ENCODE measurements around the gene DCAF8.

Gene DCAF8

GRCh38 chr1:160197231-160197630 is 65.1 kb downstream of the DCAF8 start:
- no peak for DNase-seq

DNA sequence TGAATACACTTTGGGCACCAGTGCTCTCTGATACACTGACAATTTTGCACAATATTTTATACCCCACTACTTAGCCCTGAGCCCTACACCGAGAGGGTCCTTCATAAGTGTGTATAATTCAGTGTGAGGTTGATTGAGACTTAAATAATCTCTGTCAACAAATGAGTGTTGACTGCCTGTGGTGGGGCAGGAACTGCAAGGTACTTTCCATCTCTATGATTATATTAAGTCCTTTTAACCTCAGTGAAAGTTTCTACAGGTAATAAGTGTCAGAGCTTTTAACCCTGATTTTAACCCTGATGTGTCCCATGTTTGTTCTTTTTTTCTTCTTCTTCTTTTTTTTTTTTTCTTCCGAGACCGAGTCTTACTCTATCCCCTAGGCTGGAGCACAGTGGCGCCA is 66.2 kb downstream of the DCAF8 start:
- DNase-seq, result no peak

DNA sequence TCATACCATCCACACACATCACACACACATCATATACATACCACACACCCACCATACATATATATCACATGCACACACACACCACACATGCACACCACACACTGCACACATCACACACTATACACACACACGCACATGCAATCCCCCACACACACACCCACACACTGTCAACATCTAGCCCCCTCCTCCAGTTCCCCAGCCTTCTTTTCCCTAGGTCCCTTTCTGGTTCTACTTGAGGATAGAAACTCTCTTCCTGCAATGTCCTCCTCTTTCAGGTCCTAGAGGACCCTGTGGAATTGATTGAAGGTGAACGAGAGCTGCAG is 67.7 kb downstream of the DCAF8 start:
- DNase-seq, result no peak

DNA sequence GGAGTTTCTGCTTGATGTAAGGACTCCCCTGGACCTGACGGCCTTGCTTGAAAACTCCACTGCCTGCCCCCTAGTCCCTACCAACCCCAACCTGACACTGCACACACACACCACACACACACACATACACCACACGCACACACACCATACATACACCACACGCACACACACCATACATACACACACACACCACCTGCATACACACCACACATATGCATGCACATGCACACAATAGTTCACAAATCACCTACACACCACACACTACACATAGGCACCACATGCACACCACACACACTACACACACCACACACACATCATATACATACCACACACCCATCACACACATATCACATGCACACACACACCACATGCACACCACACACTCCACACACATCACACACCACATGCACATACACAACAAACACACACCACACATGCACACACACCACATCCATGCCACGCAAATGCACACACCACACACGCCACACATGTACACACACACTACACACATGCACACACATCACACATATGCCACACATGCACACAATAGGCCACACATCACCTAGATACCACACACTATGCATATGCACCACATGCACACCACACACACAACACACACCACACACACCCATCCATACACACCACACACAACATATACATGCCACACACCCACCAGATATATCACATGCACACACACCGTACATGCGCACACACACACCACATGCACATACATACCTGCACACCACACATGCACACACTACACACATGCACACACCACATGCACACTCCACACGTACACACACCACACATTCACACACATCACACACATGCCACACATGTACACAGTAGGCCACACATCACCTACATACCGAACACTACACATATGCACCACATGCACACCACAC is 68.3 kb downstream of the DCAF8 start:
- no peak for DNase-seq

DNA sequence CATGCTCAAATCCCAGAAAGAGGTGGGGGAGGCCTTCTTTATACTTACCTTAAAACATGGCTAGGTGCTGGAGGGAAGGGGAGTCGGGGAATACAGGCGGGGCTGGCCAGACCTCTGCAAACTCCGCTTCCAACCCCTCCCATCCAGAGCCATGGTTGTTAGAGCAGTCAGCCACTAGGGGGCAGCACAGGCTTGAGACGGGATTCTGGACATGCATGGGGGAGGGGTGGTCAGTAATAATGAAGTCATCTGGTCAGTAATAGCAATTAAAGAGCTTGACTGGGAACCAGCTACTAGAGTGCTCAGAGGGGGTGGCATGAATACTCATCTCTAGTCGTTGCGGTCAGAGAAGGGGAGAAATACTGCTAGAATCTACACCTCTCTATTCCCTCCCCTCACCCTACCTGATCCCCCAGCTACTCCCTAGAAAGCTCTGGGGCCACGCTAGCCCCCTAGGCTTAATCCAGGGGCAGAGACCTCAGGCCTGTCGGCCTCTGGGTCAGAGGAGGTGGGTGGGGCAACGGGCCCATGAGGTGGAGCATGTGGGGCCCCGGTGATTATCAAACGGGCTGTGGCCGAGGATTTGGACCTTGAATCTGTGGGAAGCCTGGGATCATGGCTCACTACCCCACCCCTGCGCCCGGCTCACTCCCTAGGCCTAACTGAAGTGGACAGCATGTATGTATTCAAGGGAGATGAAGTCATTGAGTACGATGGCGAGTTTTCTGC is 69.1 kb downstream of the DCAF8 start:
- DNase-seq, result peak; percentile 80

DNA sequence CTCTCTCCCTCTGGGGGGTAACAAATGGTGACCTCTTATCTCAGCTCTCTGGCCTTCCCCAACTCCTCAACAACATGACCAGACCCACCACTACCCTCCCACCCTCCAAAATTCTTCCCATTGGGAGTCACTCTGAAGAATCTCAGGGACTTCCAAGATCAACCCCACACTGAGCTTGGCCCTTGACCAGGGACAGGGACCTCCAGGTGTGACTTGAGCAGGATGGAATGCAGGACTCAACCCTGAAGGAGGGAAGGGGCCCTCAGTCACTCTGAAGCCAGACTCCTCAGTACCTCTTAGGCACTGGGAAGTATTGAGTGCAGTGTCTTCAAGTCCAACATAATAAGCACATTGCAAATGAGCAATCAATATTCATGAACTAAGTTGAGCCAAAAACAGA is 70.1 kb downstream of the DCAF8 start:
- DNase-seq, result no peak

- DNase-seq, result no peak
These were observed 70.6 kb downstream of the DCAF8 start for GRCh38 chr1:160191756-160192155.

GRCh38 chr1:160189649-160190625 is 72.4 kb downstream of the DCAF8 start, which contains the start of gene CASQ1:
Gene CASQ1 (plus strand): TSS chr1:160190575. CDS start chr1:160190752, 177 bp downstream.
- no peak for DNase-seq

GRCh38 chr1:160188341-160188740 is 74.0 kb downstream of the DCAF8 start:
- DNase-seq, result no peak

- no peak for DNase-seq
These were observed 74.9 kb downstream of the DCAF8 start for GRCh38 chr1:160187407-160187806.

DNA sequence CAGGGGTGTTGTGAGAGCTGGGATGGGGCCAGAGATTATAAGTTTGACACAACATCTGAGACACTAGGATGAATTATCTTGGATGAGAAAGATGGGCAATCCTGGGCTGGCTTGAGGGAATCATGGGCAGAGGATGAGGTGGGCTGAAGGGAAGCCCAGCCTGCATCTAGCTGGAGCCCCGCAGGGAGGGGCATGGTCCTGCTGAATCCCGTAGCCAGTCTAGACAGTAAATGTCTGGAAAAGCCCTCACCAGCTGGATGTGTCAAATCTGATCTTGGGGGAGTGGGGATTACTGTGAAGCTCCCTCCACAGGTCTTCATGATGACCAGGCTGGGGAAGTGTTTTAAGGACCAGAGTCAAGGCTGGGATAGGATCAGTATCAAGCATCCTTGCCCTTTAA is 75.6 kb downstream of the DCAF8 start:
- DNase-seq, result no peak

DNA sequence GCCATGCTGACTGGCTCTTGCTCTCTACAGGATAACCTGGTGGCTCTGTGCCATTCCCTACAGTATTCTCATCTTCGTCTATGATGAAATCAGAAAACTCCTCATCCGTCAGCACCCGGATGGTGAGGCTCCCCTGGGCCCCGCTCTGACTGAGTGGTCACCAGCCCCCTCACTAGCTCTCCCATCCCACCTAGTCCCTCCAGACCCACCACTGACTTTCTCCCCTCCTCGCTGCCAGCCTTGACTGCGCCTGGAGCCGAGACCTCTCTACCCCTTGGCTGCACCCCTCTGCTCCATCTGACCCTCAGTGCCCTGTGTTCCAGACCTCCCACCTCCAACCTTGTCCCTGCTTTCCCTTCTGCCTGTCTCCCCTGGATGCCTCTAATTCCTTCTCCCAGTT is 76.1 kb downstream of the DCAF8 start:
- DNase-seq, result no peak

DNA sequence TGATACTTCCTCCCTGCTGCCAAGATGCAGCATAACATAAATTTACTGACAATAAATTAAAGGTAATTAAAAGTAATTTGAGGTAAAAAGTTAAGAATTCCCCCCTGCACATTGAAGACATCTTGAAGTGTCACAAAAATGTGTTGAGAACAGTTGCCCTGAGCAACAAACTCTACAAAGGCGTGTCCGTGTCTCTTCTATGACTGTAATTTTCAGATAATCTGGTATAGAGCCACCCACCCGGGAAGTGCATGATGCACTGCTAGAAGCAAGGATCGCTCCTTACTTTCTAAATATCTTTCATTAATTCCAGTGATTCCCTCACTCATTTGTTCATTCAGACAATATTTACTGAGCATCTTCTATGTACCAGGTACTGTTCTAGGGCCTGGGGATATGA is 83.0 kb downstream of the DCAF8 start:
- DNase-seq, result no peak

DNA sequence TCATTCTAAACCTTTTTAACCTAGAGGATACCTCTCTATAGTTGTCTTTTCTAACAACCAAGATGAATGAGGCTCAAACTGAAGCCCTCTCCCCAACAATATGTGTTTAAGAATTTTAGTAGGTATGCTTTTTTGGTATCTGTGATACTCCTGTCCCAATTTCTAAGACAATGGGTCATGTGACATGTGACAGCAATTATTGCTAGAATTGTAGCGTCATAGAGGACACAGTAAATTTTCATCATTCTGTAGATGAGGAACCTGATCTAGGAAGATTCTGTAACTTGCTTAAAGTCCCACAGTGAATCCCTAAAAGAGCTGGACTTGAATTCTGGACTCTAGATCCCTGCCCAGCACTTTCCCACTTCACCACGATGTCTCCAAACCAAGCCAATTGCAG is 83.6 kb downstream of the DCAF8 start:
- no peak for DNase-seq

- no peak for DNase-seq
These were observed 84.7 kb downstream of the DCAF8 start for GRCh38 chr1:160177667-160178066.

GRCh38 chr1:160177231-160177630 is 85.1 kb downstream of the DCAF8 start:
- no peak for DNase-seq

DNA sequence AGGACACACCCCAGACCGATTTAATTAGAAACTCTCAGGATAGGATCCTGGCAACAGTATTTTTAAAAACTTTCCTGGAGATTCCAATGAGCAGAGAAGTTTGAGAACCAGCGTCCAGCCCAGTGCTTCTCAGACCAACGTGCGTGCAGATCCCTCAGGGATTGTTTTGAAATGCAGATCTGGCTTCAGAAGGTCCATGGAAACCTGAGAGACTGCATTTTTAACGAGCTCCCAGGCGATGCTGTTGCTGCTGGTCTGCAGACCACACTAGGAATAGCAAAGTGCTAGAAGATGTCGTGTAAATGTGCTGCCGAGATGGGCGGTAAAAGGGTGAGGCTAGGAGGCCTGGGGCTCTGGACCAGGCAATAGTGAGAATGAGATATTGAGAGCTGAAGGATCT is 90.4 kb downstream of the DCAF8 start:
- DNase-seq, result no peak

DNA sequence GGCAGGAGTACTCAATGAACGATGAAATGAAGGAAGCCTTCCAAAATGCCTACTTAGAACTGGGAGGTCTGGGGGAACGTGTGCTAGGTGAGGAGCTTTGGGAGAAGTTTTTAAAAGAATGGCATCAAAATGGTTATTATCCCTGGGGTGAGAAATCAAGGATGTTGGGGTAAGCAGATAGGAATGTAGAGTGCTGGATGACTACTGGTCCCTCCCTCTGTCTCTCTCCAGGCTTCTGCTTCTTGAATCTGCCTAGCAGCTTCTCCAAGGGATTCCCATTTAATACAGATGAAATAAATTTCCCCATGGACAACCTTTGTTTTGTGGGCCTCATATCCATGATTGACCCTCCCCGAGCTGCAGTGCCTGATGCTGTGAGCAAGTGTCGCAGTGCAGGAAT is 91.0 kb downstream of the DCAF8 start:
- no peak for DNase-seq

GRCh38 chr1:160169553-160170399 is 92.6 kb downstream of the DCAF8 start:
- DNase-seq, result peak; percentile 51

- no peak for DNase-seq
These were observed 93.6 kb downstream of the DCAF8 start for GRCh38 chr1:160168609-160169369.

DNA sequence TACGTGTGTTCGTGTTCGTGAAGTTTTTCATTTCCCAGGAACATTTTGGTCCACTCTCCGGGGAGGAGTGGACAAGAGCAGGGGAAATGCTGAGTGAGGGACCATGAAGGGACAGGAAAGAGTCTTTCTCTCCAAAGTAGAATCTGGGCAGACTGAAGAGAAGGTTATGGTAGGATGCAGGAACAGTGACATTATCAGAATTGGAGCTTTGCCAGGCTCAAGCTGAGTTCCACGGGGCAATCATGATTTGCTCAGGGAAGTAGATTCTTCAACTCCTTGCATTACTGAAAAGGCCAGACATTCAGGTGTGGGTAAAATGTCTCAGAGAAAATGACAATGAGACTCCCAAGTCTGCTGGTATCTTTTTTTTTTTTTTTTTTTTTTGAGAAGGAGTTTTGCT is 94.3 kb downstream of the DCAF8 start:
- DNase-seq, result no peak
